HepG2 (cell line): ENCODE data around the gene SHROOM1. TPM values are rescaled to one million over a fixed set of nuclear protein-coding genes. Genes with fewer than 3 reads are reported as not detected.

Experiments
- BHLHE40 ChIP-seq: IDR thresholded peaks from 2 replicates; pipeline ENCODE4 v1.6.1; 2011; ENCODE audit warnings: low read length, improper control_type of control experiment
- CBX1 ChIP-seq: IDR thresholded peaks from one replicate; pipeline ENCODE4 v1.6.1; 2016; ENCODE audit warnings: antibody characterized with exemption, low read depth
- EEA1 ChIP-seq: sonication (generic); formaldehyde crosslinking; IDR thresholded peaks from 2 replicates; pipeline ENCODE4 v1.5.1; 2020; ENCODE audit warnings: mild to moderate bottlenecking, missing genetic modification reagents, borderline replicate concordance
- FOXM1 ChIP-seq: sonication (generic); formaldehyde crosslinking; IDR thresholded peaks from 2 replicates; pipeline ENCODE4 v1.5.0; 2020; ENCODE audit warnings: missing genetic modification reagents
- NFIC ChIP-seq: IDR thresholded peaks from 2 replicates; pipeline ENCODE4 v1.6.1; 2012; ENCODE audit warnings: mild to moderate bottlenecking, low read length, inconsistent platforms
- NKX3-1 ChIP-seq: sonication (generic); formaldehyde crosslinking; IDR thresholded peaks from 2 replicates; pipeline ENCODE4 v1.5.0; 2020; ENCODE audit warnings: missing genetic modification reagents
- NR2F6 ChIP-seq, 2 experiments: IDR thresholded peaks; 2 replicates each; pipeline ENCODE4 v1.6.1; 2016; ENCODE audit warnings: antibody characterized with exemption in 1 of 2, mild to moderate bottlenecking in 1 of 2
- POLR2G ChIP-seq: fragments of 200-400 bp; formaldehyde crosslinking; IDR thresholded peaks from 2 replicates; pipeline ENCODE4 v1.6.1; 2018; ENCODE audit warnings: mild to moderate bottlenecking, low read depth, low read length, moderate library complexity
- RCOR2 ChIP-seq: IDR thresholded peaks from 2 replicates; pipeline ENCODE4 v1.6.1; 2016; ENCODE audit warnings: missing biosample characterization, missing genetic modification reagents
- SNAI1 ChIP-seq: sonication (generic); formaldehyde crosslinking; IDR thresholded peaks from 2 replicates; pipeline ENCODE4 v1.5.0; 2020; ENCODE audit warnings: mild to moderate bottlenecking, missing genetic modification reagents, borderline replicate concordance
- SOX5 ChIP-seq: IDR thresholded peaks from 2 replicates; pipeline ENCODE4 v1.6.1; 2016; ENCODE audit warnings: borderline replicate concordance
- TARDBP ChIP-seq: sonication (generic); formaldehyde crosslinking; IDR thresholded peaks from 2 replicates; pipeline ENCODE4 v1.8.0; 2022; ENCODE audit warnings: mild to moderate bottlenecking, missing genetic modification reagents
- ZBTB21 ChIP-seq: sonication (generic); formaldehyde crosslinking; IDR thresholded peaks from 2 replicates; pipeline ENCODE4 v1.4.0; 2020; ENCODE audit warnings: missing genetic modification reagents
- ZNF224 ChIP-seq: sonication (generic); formaldehyde crosslinking; IDR thresholded peaks from 2 replicates; pipeline ENCODE4 v1.5.0; 2020; ENCODE audit warnings: mild to moderate bottlenecking, missing genetic modification reagents
- ZNF496 ChIP-seq: sonication (generic); formaldehyde crosslinking; IDR thresholded peaks from 2 replicates; pipeline ENCODE4 v1.8.1; 2023; ENCODE audit warnings: mild to moderate bottlenecking, moderate library complexity, missing genetic modification reagents; ENCODE audit not compliant: insufficient replicate concordance
- ZNF550 ChIP-seq: sonication (generic); formaldehyde crosslinking; IDR thresholded peaks from 2 replicates; pipeline ENCODE4 v1.4.0; 2020; ENCODE audit warnings: mild to moderate bottlenecking, missing genetic modification reagents, borderline replicate concordance
- ZNF678 ChIP-seq: sonication (generic); formaldehyde crosslinking; IDR thresholded peaks from 2 replicates; pipeline ENCODE4 v1.4.0; 2020; ENCODE audit warnings: mild to moderate bottlenecking, missing genetic modification reagents
- polyA plus RNA-seq, 8 experiments: library from polyadenylated mRNA; depleted of rRNA in 3 of 8; stranded (reverse) in 7 of 8; unstranded in 1 of 8; fragments of >200 nt; fragmentation: Illumina TruSeq in 4 of 8; extraction: Trizol in 4 of 8; gene quantifications; 2 replicates each; pipeline versions ENCODE4 v1.2.1 to v1.2.3, GENCODE V29; 2011 to 2016; ENCODE audit warnings: low read depth in 4 of 8, missing spikeins in 1 of 8, mixed read lengths in 1 of 8; ENCODE audit not compliant: insufficient read depth in 1 of 8
- total RNA-seq, 5 experiments: library from RNA; depleted of rRNA; stranded (reverse); fragments of >200 nt; fragmentation: Illumina TruSeq; extraction: Trizol; gene quantifications; 2 replicates each; pipeline ENCODE4 v1.2.3, GENCODE V29; 2016; ENCODE audit warnings: low read depth in 1 of 5
- TF ChIP-seq, protein P1 (sequence below): sonication (generic); formaldehyde crosslinking; IDR thresholded peaks from 2 replicates; pipeline ENCODE4 v1.8.0; 2022; ENCODE audit warnings: mild to moderate bottlenecking, missing genetic modification reagents, moderate library complexity
- TF ChIP-seq, protein P2 (sequence below): sonication (generic); formaldehyde crosslinking; IDR thresholded peaks from 2 replicates; pipeline ENCODE4 v1.4.0; 2020; ENCODE audit warnings: missing genetic modification reagents; ENCODE audit errors: not compliant biosample characterization
- TF ChIP-seq, protein P3 (sequence below): sonication (generic); formaldehyde crosslinking; IDR thresholded peaks from 2 replicates; pipeline ENCODE4 v1.4.0; 2020; ENCODE audit warnings: mild to moderate bottlenecking, missing genetic modification reagents, borderline replicate concordance
- TF ChIP-seq, protein P4 (sequence below): sonication (generic); formaldehyde crosslinking; IDR thresholded peaks from 2 replicates; pipeline ENCODE4 v1.4.0; 2020; ENCODE audit warnings: mild to moderate bottlenecking, missing genetic modification reagents

Gene SHROOM1
- total and polyA plus RNA-seq, 2 of the 13 experiments (the other 11 are each of a cell fraction or from before 2014, with no cell fraction given): 18.2 to 25.7 TPM

DNA sequence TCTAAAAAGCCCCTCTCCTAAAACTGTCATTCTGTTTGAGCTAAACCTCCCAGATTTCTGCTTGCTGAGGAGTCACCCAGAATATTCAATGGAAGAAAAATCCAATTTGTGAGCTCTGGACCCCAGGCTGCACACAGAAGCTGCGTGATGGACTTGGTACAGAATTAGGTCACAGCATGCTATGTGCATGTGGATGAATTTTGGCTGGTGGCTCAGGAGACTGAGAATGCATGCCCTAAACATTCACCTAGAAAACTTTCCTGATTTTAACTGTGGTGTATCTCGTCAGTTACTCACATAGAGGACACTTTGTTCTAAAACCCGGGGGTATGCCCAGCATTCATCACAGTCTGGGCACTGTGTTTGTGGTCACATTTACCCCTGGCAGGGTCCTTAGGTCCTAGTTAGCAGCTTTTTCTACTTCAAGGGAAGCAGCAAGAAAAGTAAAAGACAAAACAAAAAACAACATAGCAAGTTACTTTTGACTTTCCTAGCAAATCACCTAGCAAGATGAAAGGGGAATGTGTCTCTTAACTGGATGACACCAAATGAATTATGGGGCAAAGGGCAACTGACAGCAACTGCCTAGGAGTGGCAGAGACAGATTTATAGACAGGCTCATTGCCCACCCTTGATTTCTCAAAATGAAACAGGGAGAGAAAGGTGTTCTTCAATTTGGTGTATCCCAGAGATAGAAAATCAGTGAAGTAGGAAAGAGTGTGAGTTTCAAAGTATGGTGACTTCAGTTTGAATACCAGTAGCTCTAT lies 8.3 kb upstream of the SHROOM1 start (continued):
- TF ChIP-seq NR2F6 (IDR thresholded peaks at IDR 0.05) (peak; percentile 40; the same call in 1 of the 2 replicates), NR2F6 (CRISPR knock-in tag; IDR thresholded peaks at IDR 0.05) (no peak), ZNF678 (CRISPR knock-in tag) (no peak), NFIC (no peak; the same call in 1 of the 2 replicates), BHLHE40 (no peak), ZBTB21 (CRISPR knock-in tag) (no peak), ZNF224 (CRISPR knock-in tag) (no peak), RCOR2 (CRISPR knock-in tag) (no peak; the same call in 1 of the 2 replicates), SNAI1 (CRISPR knock-in tag) (no peak), EEA1 (no peak), CBX1 (no peak), ZNF496 (no peak), TARDBP (CRISPR knock-in tag) (peak; percentile 4; the same call in 1 of the 2 replicates), SOX5 (CRISPR knock-in tag) (peak; percentile 46; the same call in 1 of the 2 replicates), FOXM1 (CRISPR knock-in tag) (no peak), ZNF550 (CRISPR knock-in tag) (no peak), NKX3-1 (CRISPR knock-in tag) (no peak), POLR2G (no peak)
- TF ChIP-seq, protein P1, sequence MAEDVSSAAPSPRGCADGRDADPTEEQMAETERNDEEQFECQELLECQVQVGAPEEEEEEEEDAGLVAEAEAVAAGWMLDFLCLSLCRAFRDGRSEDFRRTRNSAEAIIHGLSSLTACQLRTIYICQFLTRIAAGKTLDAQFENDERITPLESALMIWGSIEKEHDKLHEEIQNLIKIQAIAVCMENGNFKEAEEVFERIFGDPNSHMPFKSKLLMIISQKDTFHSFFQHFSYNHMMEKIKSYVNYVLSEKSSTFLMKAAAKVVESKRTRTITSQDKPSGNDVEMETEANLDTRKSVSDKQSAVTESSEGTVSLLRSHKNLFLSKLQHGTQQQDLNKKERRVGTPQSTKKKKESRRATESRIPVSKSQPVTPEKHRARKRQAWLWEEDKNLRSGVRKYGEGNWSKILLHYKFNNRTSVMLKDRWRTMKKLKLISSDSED (CRISPR knock-in tag): no peak
- TF ChIP-seq, protein P2, sequence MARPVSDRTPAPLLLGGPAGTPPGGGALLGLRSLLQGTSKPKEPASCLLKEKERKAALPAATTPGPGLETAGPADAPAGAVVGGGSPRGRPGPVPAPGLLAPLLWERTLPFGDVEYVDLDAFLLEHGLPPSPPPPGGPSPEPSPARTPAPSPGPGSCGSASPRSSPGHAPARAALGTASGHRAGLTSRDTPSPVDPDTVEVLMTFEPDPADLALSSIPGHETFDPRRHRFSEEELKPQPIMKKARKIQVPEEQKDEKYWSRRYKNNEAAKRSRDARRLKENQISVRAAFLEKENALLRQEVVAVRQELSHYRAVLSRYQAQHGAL (CRISPR knock-in tag): no peak
- TF ChIP-seq, protein P3, sequence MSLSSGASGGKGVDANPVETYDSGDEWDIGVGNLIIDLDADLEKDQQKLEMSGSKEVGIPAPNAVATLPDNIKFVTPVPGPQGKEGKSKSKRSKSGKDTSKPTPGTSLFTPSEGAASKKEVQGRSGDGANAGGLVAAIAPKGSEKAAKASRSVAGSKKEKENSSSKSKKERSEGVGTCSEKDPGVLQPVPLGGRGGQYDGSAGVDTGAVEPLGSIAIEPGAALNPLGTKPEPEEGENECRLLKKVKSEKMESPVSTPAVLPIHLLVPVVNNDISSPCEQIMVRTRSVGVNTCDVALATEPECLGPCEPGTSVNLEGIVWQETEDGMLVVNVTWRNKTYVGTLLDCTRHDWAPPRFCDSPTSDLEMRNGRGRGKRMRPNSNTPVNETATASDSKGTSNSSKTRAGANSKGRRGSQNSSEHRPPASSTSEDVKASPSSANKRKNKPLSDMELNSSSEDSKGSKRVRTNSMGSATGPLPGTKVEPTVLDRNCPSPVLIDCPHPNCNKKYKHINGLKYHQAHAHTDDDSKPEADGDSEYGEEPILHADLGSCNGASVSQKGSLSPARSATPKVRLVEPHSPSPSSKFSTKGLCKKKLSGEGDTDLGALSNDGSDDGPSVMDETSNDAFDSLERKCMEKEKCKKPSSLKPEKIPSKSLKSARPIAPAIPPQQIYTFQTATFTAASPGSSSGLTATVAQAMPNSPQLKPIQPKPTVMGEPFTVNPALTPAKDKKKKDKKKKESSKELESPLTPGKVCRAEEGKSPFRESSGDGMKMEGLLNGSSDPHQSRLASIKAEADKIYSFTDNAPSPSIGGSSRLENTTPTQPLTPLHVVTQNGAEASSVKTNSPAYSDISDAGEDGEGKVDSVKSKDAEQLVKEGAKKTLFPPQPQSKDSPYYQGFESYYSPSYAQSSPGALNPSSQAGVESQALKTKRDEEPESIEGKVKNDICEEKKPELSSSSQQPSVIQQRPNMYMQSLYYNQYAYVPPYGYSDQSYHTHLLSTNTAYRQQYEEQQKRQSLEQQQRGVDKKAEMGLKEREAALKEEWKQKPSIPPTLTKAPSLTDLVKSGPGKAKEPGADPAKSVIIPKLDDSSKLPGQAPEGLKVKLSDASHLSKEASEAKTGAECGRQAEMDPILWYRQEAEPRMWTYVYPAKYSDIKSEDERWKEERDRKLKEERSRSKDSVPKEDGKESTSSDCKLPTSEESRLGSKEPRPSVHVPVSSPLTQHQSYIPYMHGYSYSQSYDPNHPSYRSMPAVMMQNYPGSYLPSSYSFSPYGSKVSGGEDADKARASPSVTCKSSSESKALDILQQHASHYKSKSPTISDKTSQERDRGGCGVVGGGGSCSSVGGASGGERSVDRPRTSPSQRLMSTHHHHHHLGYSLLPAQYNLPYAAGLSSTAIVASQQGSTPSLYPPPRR (CRISPR knock-in tag): no peak
- TF ChIP-seq, protein P4, sequence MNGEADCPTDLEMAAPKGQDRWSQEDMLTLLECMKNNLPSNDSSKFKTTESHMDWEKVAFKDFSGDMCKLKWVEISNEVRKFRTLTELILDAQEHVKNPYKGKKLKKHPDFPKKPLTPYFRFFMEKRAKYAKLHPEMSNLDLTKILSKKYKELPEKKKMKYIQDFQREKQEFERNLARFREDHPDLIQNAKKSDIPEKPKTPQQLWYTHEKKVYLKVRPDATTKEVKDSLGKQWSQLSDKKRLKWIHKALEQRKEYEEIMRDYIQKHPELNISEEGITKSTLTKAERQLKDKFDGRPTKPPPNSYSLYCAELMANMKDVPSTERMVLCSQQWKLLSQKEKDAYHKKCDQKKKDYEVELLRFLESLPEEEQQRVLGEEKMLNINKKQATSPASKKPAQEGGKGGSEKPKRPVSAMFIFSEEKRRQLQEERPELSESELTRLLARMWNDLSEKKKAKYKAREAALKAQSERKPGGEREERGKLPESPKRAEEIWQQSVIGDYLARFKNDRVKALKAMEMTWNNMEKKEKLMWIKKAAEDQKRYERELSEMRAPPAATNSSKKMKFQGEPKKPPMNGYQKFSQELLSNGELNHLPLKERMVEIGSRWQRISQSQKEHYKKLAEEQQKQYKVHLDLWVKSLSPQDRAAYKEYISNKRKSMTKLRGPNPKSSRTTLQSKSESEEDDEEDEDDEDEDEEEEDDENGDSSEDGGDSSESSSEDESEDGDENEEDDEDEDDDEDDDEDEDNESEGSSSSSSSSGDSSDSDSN (CRISPR knock-in tag): no peak; the same call in 1 of the 2 replicates
